BJ (cell line): ENCODE results near the gene EML3. TPM values are rescaled to one million over a fixed set of nuclear protein-coding genes. Genes with fewer than 3 reads are reported as not detected.

Experiments used
- CTCF ChIA-PET: fragments of 350-600 bp; formaldehyde crosslinking; extraction: SDS; loops from one replicate; lab custom pipeline; 2021; ENCODE audit warnings: antibody characterized with exemption, inconsistent platforms; lab: Yijun Ruan, JAX
- POLR2A ChIA-PET: fragments of 300-600 bp; sonication (Branson Sonifier 250); formaldehyde crosslinking; extraction: SDS; loops from one replicate; lab custom pipeline; 2021; ENCODE audit warnings: antibody characterized with exemption; lab: Charles Lee
- DNase-seq: peaks from one replicate; pipeline ENCODE4 v3.0.0-alpha.2; 2011; ENCODE audit warnings: low read depth
- H3K27me3 ChIP-seq: 2 replicates; pipeline ENCODE4 v1.6.0; 2011; ENCODE audit warnings: low read length; ENCODE audit not compliant: control insufficient read depth, insufficient read depth
- H3K36me3 ChIP-seq: 2 replicates; pipeline ENCODE4 v1.5.1; 2011; ENCODE audit warnings: low read length; ENCODE audit not compliant: control insufficient read depth, insufficient read depth
- H3K4me3 ChIP-seq: 2 replicates; pipeline ENCODE4 v1.5.1; 2011; ENCODE audit warnings: low read depth, mild to moderate bottlenecking, control low read depth, low read length
- polyA plus RNA-seq: library from polyadenylated mRNA; depleted of rRNA; stranded (reverse); fragments of >200 nt; gene quantifications from 2 replicates; pipeline ENCODE4 v1.2.3, GENCODE V29; 2011
- TF ChIP-seq, protein P1 (sequence below): IDR thresholded peaks from 2 replicates; pipeline ENCODE4 v1.5.1; 2011; ENCODE audit warnings: low read depth, mild to moderate bottlenecking, control low read depth, inconsistent platforms, low read length, moderate library complexity; ENCODE audit not compliant: insufficient read depth

Gene EML3
- polyA plus RNA-seq, 1 experiment: 26.5 TPM

DNA sequence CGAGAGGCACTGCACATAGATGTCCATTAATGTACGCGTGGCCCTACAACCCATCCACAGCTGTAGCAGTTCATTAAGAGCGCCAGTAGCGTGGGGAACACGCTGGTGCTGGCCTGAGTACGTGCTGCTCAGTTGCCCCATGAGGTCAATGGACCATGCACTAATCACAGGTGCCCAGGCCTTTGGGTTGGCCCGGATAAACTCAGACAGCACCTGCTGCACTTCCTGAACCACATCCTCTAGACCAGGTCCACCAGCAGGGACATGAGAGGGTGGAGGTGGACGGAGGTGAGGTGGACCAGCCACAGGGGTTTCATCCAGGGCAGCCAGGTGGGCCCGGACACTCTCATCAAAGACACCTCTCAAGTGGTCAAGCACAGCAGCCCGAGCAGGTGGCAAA lies 36.9 kb upstream of the EML3 start:
- DNase-seq: no peak
- ChIA-PET CTCF (interaction anchor here (1.1 to 1.8 kb wide), 3 partner anchors 15 to 255 kb away, joined by 3 to 4 read pairs (median 3); no protein-coding TSS in a partner anchor), POLR2A (no interaction called here)
- TF ChIP-seq, protein P1, sequence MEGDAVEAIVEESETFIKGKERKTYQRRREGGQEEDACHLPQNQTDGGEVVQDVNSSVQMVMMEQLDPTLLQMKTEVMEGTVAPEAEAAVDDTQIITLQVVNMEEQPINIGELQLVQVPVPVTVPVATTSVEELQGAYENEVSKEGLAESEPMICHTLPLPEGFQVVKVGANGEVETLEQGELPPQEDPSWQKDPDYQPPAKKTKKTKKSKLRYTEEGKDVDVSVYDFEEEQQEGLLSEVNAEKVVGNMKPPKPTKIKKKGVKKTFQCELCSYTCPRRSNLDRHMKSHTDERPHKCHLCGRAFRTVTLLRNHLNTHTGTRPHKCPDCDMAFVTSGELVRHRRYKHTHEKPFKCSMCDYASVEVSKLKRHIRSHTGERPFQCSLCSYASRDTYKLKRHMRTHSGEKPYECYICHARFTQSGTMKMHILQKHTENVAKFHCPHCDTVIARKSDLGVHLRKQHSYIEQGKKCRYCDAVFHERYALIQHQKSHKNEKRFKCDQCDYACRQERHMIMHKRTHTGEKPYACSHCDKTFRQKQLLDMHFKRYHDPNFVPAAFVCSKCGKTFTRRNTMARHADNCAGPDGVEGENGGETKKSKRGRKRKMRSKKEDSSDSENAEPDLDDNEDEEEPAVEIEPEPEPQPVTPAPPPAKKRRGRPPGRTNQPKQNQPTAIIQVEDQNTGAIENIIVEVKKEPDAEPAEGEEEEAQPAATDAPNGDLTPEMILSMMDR: no peak
- no peaks in the 10 kb centered on the region for H3K27me3 ChIP-seq
- no peak overlapping the region for H3K4me3 ChIP-seq
- peaks cover 18% of the 10 kb centered on the region for H3K36me3 ChIP-seq

DNA sequence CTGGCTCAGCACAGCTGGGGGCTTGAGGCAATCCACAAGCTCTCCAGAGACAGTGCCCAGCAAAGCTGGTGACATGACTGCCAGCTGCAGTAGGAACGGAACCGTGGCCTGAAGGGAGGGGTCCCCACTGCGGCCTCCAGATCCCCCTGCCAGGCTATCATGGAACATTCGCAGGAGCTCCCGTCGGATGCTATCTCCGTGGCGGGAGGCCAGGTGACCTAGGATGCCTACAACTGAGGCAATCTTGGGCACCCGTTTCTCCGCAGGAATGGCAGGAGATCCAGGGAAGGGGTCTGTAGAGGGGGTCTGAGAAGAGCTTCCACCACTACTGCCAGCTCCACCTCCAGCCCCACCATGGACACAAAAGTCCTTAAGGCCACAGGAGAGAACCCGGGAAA lies 36.4 kb upstream of the EML3 start:
- TF ChIP-seq, protein P1: no peak
- Histone ChIP-seq H3K4me3 (no peak overlapping the region), H3K36me3 (peaks cover 23% of the 10 kb centered on the region), H3K27me3 (no peaks in the 10 kb centered on the region)
- DNase-seq: no peak
- POLR2A ChIA-PET: no interaction called here
- CTCF ChIA-PET: interaction anchor here (1.1 to 1.8 kb wide), 3 partner anchors 16 to 254 kb away, joined by 3 to 4 read pairs (median 3); no protein-coding TSS in a partner anchor

DNA sequence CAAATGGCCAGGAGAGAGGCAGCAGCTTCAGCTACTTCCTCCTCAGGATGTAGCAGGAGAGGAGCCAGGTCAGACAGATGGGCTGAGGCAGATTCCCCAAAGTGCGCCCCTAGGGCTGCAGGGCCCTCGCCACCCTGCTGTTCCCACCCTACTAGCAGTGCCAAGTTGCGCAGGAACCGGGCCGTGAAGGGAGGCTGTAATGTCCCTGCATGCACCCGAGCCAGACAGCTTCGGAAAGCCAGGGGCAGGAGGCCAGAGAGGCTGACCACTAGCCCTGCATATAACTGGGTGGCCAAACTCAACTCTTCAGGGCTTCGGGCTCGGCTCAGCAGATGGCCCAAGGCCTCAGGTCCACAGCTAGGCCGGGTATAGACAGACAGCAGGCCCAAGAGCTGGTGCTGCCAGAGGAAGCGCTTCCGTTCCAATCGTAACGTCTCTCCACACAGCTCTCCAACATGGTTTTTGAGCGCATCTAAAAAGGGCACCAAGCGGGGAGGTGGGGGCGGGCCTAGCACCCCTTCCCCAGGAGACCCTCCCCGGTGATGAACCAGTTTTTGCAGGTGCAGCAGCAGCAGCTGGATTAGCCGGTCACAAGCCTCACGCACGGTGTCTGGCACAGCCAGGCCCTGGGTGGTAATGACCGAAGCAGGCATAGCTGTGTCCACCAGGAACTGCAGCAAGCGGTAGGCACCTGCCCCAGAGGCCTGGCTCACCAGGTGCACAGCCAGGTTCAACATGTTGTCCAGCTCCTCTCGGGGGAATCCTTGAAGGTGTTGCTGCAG lies 35.8 kb upstream of the EML3 start:
- no peak for DNase-seq
- no peaks in the 10 kb centered on the region for H3K27me3 ChIP-seq
- POLR2A ChIA-PET: interaction anchor here (0.6 kb wide), 1 partner anchor 193 kb away, joined by 3 read pairs; no protein-coding TSS in a partner anchor
- peaks cover 23% of the 10 kb centered on the region for H3K36me3 ChIP-seq
- CTCF ChIA-PET: interaction anchor here (1.1 to 1.8 kb wide), 3 partner anchors 16 to 254 kb away, joined by 3 to 4 read pairs (median 3); no protein-coding TSS in a partner anchor
- no peak overlapping the region for H3K4me3 ChIP-seq
- TF ChIP-seq, protein P1: no peak

DNA sequence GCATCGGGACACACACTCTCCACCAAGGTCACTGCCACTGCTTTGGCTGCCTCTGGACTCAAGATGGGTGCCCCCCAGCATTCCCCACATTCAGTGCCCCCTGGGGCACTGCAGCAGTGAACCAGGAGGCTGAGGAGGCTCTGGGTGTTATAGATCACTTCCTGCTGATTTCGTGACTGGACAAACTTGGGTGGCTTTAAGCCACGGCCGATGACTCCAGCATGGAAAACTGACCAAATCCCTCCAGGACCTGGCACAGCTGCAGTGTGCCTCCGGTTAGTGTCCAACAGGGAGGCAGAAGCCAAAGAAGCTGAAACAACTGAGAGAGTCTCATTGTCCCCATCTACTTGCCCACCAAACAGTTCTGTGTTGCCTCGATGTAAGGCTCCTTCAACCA lies 35.0 kb upstream of the EML3 start:
- ChIA-PET CTCF (interaction anchor here (1.8 kb wide), 1 partner anchor 139 kb away, joined by 4 read pairs; no protein-coding TSS in a partner anchor), POLR2A (no interaction called here)
- peaks cover 24% of the 10 kb centered on the region for H3K36me3 ChIP-seq

More for the DNA sequence above, 35.0 kb upstream of the EML3 start:
- TF ChIP-seq, protein P1: no peak
- Histone ChIP-seq H3K27me3 (no peaks in the 10 kb centered on the region), H3K4me3 (no peak overlapping the region)
- no peak for DNase-seq
